ENCODE results near the gene DMXL1. TPM values are rescaled to one million over a fixed set of nuclear protein-coding genes. Genes with fewer than 3 reads are reported as not detected.
A peak's percentile ranks its signal among the peaks of the same experiment; 100 is the strongest.

DMXL1 gene
- total RNA-seq, 2 donors from 2014 or later = 41.2 to 45.3 TPM

- Mint-ChIP-seq H3K9me3 (no peaks in the 10 kb centered on the region), H3K4me1 (ENCODE audit: low read depth in 2 of 2) (peaks cover 87 to 94% of the 10 kb centered on the region in 2 donors), H3K36me3 (no peaks in the 10 kb centered on the region), H3K27ac (peak overlapping the region; percentile 86 to 99), H3K4me3 (peak overlapping the region; percentile 99), H3K27me3 (no peaks in the 10 kb centered on the region)
- ATAC-seq (peak in 1 of 2 donors; percentile 51), DNase-seq (ENCODE audit: low spot score) (no peak)
Measured at GRCh38 chr5:119275601-119276173, 204.8 kb downstream of the DMXL1 start.

- H3K27me3 Mint-ChIP-seq = no peaks in the 10 kb centered on the region
- no peaks in the 10 kb centered on the region for H3K36me3 Mint-ChIP-seq
- H3K4me1 Mint-ChIP-seq (ENCODE audit: low read depth in 2 of 2) = peaks cover 87 to 93% of the 10 kb centered on the region in 2 donors
Measured at GRCh38 chr5:119276978-119277377, 206.1 kb downstream of the DMXL1 start.

GRCh38 chr5:119279093-119279492 is 208.2 kb downstream of the DMXL1 start:
- peaks cover 7% of the 10 kb centered on the region for H3K36me3 Mint-ChIP-seq
- H3K4me3 Mint-ChIP-seq = peak overlapping the region; percentile 82

More at GRCh38 chr5:119276978-119277377, 206.1 kb downstream of the DMXL1 start:
- ATAC-seq = no peak
- no peaks in the 10 kb centered on the region for H3K9me3 Mint-ChIP-seq
- H3K4me3 Mint-ChIP-seq = peak overlapping the region; percentile 82
- no peak for DNase-seq (ENCODE audit: low spot score)
- H3K27ac Mint-ChIP-seq = peak overlapping the region; percentile 86 to 99

GRCh38 chr5:119280380-119280779 is 209.5 kb downstream of the DMXL1 start:
- no peak for ATAC-seq
- H3K27ac Mint-ChIP-seq = peak overlapping the region; percentile 86 to 99
- peaks cover 7% of the 10 kb centered on the region for H3K36me3 Mint-ChIP-seq

More at GRCh38 chr5:119279093-119279492, 208.2 kb downstream of the DMXL1 start:
- no peak for DNase-seq (ENCODE audit: low spot score)
- Mint-ChIP-seq H3K27me3 (no peaks in the 10 kb centered on the region), H3K27ac (peak overlapping the region; percentile 86 to 99), H3K4me1 (ENCODE audit: low read depth in 2 of 2) (peaks cover 87 to 96% of the 10 kb centered on the region in 2 donors), H3K9me3 (no peaks in the 10 kb centered on the region)
- ATAC-seq = no peak

GRCh38 chr5:119282628-119283027 is 211.7 kb downstream of the DMXL1 start:
- H3K27ac Mint-ChIP-seq = peak overlapping the region; percentile 93 to 99
- peaks cover 7% of the 10 kb centered on the region for H3K36me3 Mint-ChIP-seq
- no peaks in the 10 kb centered on the region for H3K9me3 Mint-ChIP-seq
- H3K4me1 Mint-ChIP-seq (ENCODE audit: low read depth in 2 of 2) = peaks cover 84 to 92% of the 10 kb centered on the region in 2 donors
- H3K27me3 Mint-ChIP-seq = no peaks in the 10 kb centered on the region
- ATAC-seq (no peak), DNase-seq (ENCODE audit: low spot score) (no peak)
- no peak overlapping the region for H3K4me3 Mint-ChIP-seq

More at GRCh38 chr5:119280380-119280779, 209.5 kb downstream of the DMXL1 start:
- no peaks in the 10 kb centered on the region for H3K27me3 Mint-ChIP-seq
- H3K9me3 Mint-ChIP-seq = no peaks in the 10 kb centered on the region
- DNase-seq (ENCODE audit: low spot score) = no peak
- peaks cover 81 to 95% of the 10 kb centered on the region in 2 donors for H3K4me1 Mint-ChIP-seq (ENCODE audit: low read depth in 2 of 2)
- H3K4me3 Mint-ChIP-seq = peak overlapping the region; percentile 23

- no peaks in the 10 kb centered on the region for H3K27me3 Mint-ChIP-seq
- no peak for ATAC-seq
- peak overlapping the region; percentile 37 for H3K4me3 Mint-ChIP-seq
- H3K36me3 Mint-ChIP-seq = peaks cover 7% of the 10 kb centered on the region
- H3K27ac Mint-ChIP-seq = peak overlapping the region; percentile 93 to 99
- no peak for DNase-seq (ENCODE audit: low spot score)
- no peaks in the 10 kb centered on the region for H3K9me3 Mint-ChIP-seq
- H3K4me1 Mint-ChIP-seq (ENCODE audit: low read depth in 2 of 2) = peaks cover 81 to 92% of the 10 kb centered on the region in 2 donors
Measured at GRCh38 chr5:119284031-119284430, 213.1 kb downstream of the DMXL1 start.

- Mint-ChIP-seq H3K27ac (peak overlapping the region; percentile 93 to 99), H3K4me1 (ENCODE audit: low read depth in 2 of 2) (peaks cover 86 to 95% of the 10 kb centered on the region in 2 donors), H3K36me3 (peaks cover 8% of the 10 kb centered on the region), H3K27me3 (no peaks in the 10 kb centered on the region), H3K4me3 (no peak overlapping the region), H3K9me3 (peaks cover under 1% of the 10 kb centered on the region)
- ATAC-seq (no peak), DNase-seq (ENCODE audit: low spot score) (no peak)
Measured at GRCh38 chr5:119285070-119285916, 214.4 kb downstream of the DMXL1 start.

GRCh38 chr5:119286511-119287488 is 215.9 kb downstream of the DMXL1 start:
- H3K4me1 Mint-ChIP-seq (ENCODE audit: low read depth in 2 of 2) = peaks cover 82 to 93% of the 10 kb centered on the region in 2 donors

GRCh38 chr5:119287547-119288111 is 216.7 kb downstream of the DMXL1 start:
- H3K9me3 Mint-ChIP-seq = peaks cover 4% of the 10 kb centered on the region
- no peak for DNase-seq (ENCODE audit: low spot score)
- H3K27me3 Mint-ChIP-seq = no peaks in the 10 kb centered on the region
- peak overlapping the region; percentile 93 to 99 for H3K27ac Mint-ChIP-seq
- H3K4me3 Mint-ChIP-seq = peak overlapping the region; percentile 79
- ATAC-seq = peak; percentile 78 to 84
- H3K4me1 Mint-ChIP-seq (ENCODE audit: low read depth in 2 of 2) = peaks cover 80 to 93% of the 10 kb centered on the region in 2 donors
- peaks cover 12% of the 10 kb centered on the region for H3K36me3 Mint-ChIP-seq

More at GRCh38 chr5:119286511-119287488, 215.9 kb downstream of the DMXL1 start:
- ATAC-seq = peak; percentile 47 to 57
- H3K36me3 Mint-ChIP-seq = peaks cover 13% of the 10 kb centered on the region
- no peak for DNase-seq (ENCODE audit: low spot score)
- H3K9me3 Mint-ChIP-seq = peaks cover 4% of the 10 kb centered on the region
- H3K27me3 Mint-ChIP-seq = no peaks in the 10 kb centered on the region
- peak overlapping the region; percentile 79 for H3K4me3 Mint-ChIP-seq
- H3K27ac Mint-ChIP-seq = peak overlapping the region; percentile 93 to 99

- DNase-seq (ENCODE audit: low spot score) (no peak), ATAC-seq (no peak)
- Mint-ChIP-seq H3K9me3 (peaks cover 4% of the 10 kb centered on the region), H3K27ac (peak overlapping the region; percentile 93 to 99), H3K27me3 (no peaks in the 10 kb centered on the region), H3K36me3 (peaks cover 9% of the 10 kb centered on the region), H3K4me3 (peak overlapping the region; percentile 79), H3K4me1 (ENCODE audit: low read depth in 2 of 2) (peaks cover 78 to 93% of the 10 kb centered on the region in 2 donors)
Measured at GRCh38 chr5:119288379-119289033, 217.6 kb downstream of the DMXL1 start.

- Mint-ChIP-seq H3K27me3 (no peaks in the 10 kb centered on the region), H3K27ac (peak overlapping the region; percentile 93 to 99), H3K9me3 (peaks cover 4% of the 10 kb centered on the region), H3K36me3 (peaks cover 10% of the 10 kb centered on the region), H3K4me1 (ENCODE audit: low read depth in 2 of 2) (peaks cover 75 to 85% of the 10 kb centered on the region in 2 donors), H3K4me3 (peak overlapping the region; percentile 79)
- DNase-seq (ENCODE audit: low spot score) (no peak), ATAC-seq (no peak)
Measured at GRCh38 chr5:119289438-119290044, 218.7 kb downstream of the DMXL1 start.

GRCh38 chr5:119290161-119290569 is 219.3 kb downstream of the DMXL1 start:
- H3K27ac Mint-ChIP-seq = peak overlapping the region; percentile 93 to 99
- ATAC-seq (peak; percentile 63 to 64), DNase-seq (ENCODE audit: low spot score) (no peak)
- H3K4me3 Mint-ChIP-seq = peak overlapping the region; percentile 79
- H3K4me1 Mint-ChIP-seq (ENCODE audit: low read depth in 2 of 2) = peaks cover 72 to 79% of the 10 kb centered on the region in 2 donors
- peaks cover 4% of the 10 kb centered on the region for H3K9me3 Mint-ChIP-seq
- no peaks in the 10 kb centered on the region for H3K27me3 Mint-ChIP-seq
- peaks cover 10% of the 10 kb centered on the region for H3K36me3 Mint-ChIP-seq

Measured in natural killer cell treated with Interleukin-12 subunit alpha and Interleukin-12 subunit beta and Interleukin-15 and Interleukin-18, amount 100 ng/mL, for 72 hours (primary cell).